Mesodermal cell (in vitro differentiated cells): ENCODE results near the gene COL13A1.

Experiments used
- H3K27ac ChIP-seq: 2 replicates; pipeline ENCODE4 v1.7.0; 2013; ENCODE audit warnings: mild to moderate bottlenecking, low read depth, low read length, moderate library complexity; ENCODE audit not compliant: severe bottlenecking
- H3K36me3 ChIP-seq: 2 replicates; pipeline ENCODE4 v1.7.1; 2013; ENCODE audit warnings: mild to moderate bottlenecking, low read length, moderate library complexity; ENCODE audit not compliant: control insufficient read depth, insufficient read depth
- H3K4me1 ChIP-seq: one replicate; pipeline ENCODE4 v1.7.1; 2013; ENCODE audit warnings: mild to moderate bottlenecking, low read length; ENCODE audit not compliant: insufficient read depth, control insufficient read depth, poor library complexity, severe bottlenecking
- H3K4me3 ChIP-seq: 2 replicates; pipeline ENCODE4 v1.7.0; 2013; ENCODE audit warnings: low read length, control low read depth, mild to moderate bottlenecking; ENCODE audit not compliant: insufficient read depth, poor library complexity, severe bottlenecking; ENCODE audit errors: extremely low read depth
- H3K9me3 ChIP-seq: 2 replicates; pipeline ENCODE4 v1.7.1; 2013; ENCODE audit warnings: mild to moderate bottlenecking, low read length, moderate library complexity; ENCODE audit not compliant: control insufficient read depth
- WGBS, 2 experiments: methylation state at CpG; one replicate each; pipeline ENCODE4 v1.1.5; 2013; ENCODE audit warnings: missing lambda C conversion rate in 2 of 2; ENCODE audit not compliant: insufficient coverage in 2 of 2; 5-methylcytosine and 5-hydroxymethylcytosine counted together

The COL13A1 gene

GRCh38 chr10:69767793-69768192, 33.9 kb upstream of the COL13A1 start:
- WGBS, 2 experiments: 92 to 94% methylated on average over 2 to 4 of the region's 4 CpGs

GRCh38 chr10:69768386-69768785, 33.3 kb upstream of the COL13A1 start:
- H3K36me3 ChIP-seq: no peaks in the 10 kb centered on the region
- WGBS, 2 experiments: 92 to 100% methylated on average over 1 to 5 of the region's 5 CpGs
- no peak overlapping the region for H3K4me3 ChIP-seq
- peaks cover 15% of the 10 kb centered on the region for H3K4me1 ChIP-seq
- no peak overlapping the region for H3K27ac ChIP-seq
- no peaks in the 10 kb centered on the region for H3K9me3 ChIP-seq

More at GRCh38 chr10:69767793-69768192, 33.9 kb upstream of the COL13A1 start:
- Histone ChIP-seq H3K9me3 (no peaks in the 10 kb centered on the region), H3K4me3 (no peak overlapping the region), H3K27ac (no peak overlapping the region), H3K4me1 (peaks cover 15% of the 10 kb centered on the region), H3K36me3 (no peaks in the 10 kb centered on the region)

GRCh38 chr10:69769395-69769992, 32.2 kb upstream of the COL13A1 start:
- no peaks in the 10 kb centered on the region for H3K36me3 ChIP-seq
- H3K9me3 ChIP-seq: no peaks in the 10 kb centered on the region
- no peak overlapping the region for H3K4me3 ChIP-seq
- WGBS, 2 experiments: 40 to 47% methylated on average over 7 to 9 of the region's 10 CpGs
- peak overlapping the region; percentile 76 for H3K27ac ChIP-seq
- peaks cover 15% of the 10 kb centered on the region for H3K4me1 ChIP-seq

- Histone ChIP-seq H3K27ac (no peak overlapping the region), H3K4me3 (no peak overlapping the region), H3K9me3 (no peaks in the 10 kb centered on the region), H3K4me1 (peaks cover 15% of the 10 kb centered on the region), H3K36me3 (no peaks in the 10 kb centered on the region)
- 94 to 96% methylated on average over 7 of the region's 8 CpGs for WGBS, 2 experiments
Measured at GRCh38 chr10:69772933-69773704, 28.6 kb upstream of the COL13A1 start.

GRCh38 chr10:69774596-69774995, 27.1 kb upstream of the COL13A1 start:
- Histone ChIP-seq H3K36me3 (no peaks in the 10 kb centered on the region), H3K4me1 (peaks cover 4% of the 10 kb centered on the region), H3K27ac (no peak overlapping the region), H3K4me3 (no peak overlapping the region), H3K9me3 (no peaks in the 10 kb centered on the region)
- 67 to 93% methylated on average over 1 to 2 of the region's 2 CpGs for WGBS, 2 experiments

GRCh38 chr10:69780077-69780476, 21.6 kb upstream of the COL13A1 start:
- H3K4me1 ChIP-seq: no peaks in the 10 kb centered on the region
- no peaks in the 10 kb centered on the region for H3K36me3 ChIP-seq
- H3K4me3 ChIP-seq: no peak overlapping the region
- no peak overlapping the region for H3K27ac ChIP-seq
- no peaks in the 10 kb centered on the region for H3K9me3 ChIP-seq
- WGBS, 2 experiments: 88 to 93% methylated on average over 5 of the region's 5 CpGs

- Histone ChIP-seq H3K27ac (no peak overlapping the region), H3K36me3 (no peaks in the 10 kb centered on the region), H3K9me3 (no peaks in the 10 kb centered on the region), H3K4me1 (no peaks in the 10 kb centered on the region), H3K4me3 (no peak overlapping the region)
- WGBS, 2 experiments: no CpG with 5 or more reads among the region's 3 CpGs
Measured at GRCh38 chr10:69781576-69781975, 20.1 kb upstream of the COL13A1 start.

GRCh38 chr10:69783515-69783914, 18.2 kb upstream of the COL13A1 start:
- H3K27ac ChIP-seq: no peak overlapping the region

GRCh38 chr10:69786791-69787190, 14.9 kb upstream of the COL13A1 start:
- 80% methylated on average over 1 of the region's 1 CpG for WGBS, 2 experiments
- no peak overlapping the region for H3K4me3 ChIP-seq
- no peaks in the 10 kb centered on the region for H3K9me3 ChIP-seq
- H3K27ac ChIP-seq: no peak overlapping the region
- no peaks in the 10 kb centered on the region for H3K4me1 ChIP-seq
- H3K36me3 ChIP-seq: no peaks in the 10 kb centered on the region

More at GRCh38 chr10:69783515-69783914, 18.2 kb upstream of the COL13A1 start:
- Histone ChIP-seq H3K4me1 (no peaks in the 10 kb centered on the region), H3K4me3 (no peak overlapping the region), H3K36me3 (no peaks in the 10 kb centered on the region), H3K9me3 (no peaks in the 10 kb centered on the region)
- WGBS, 2 experiments: 71 to 100% methylated on average over 1 to 2 of the region's 2 CpGs

GRCh38 chr10:69787681-69788080, 14.0 kb upstream of the COL13A1 start:
- H3K4me3 ChIP-seq: no peak overlapping the region
- H3K9me3 ChIP-seq: no peaks in the 10 kb centered on the region
- H3K27ac ChIP-seq: no peak overlapping the region
- H3K4me1 ChIP-seq: no peaks in the 10 kb centered on the region
- no peaks in the 10 kb centered on the region for H3K36me3 ChIP-seq
- 89 to 95% methylated on average over 5 of the region's 6 CpGs for WGBS, 2 experiments

GRCh38 chr10:69789164-69789576, 12.5 kb upstream of the COL13A1 start:
- Histone ChIP-seq H3K9me3 (no peaks in the 10 kb centered on the region), H3K36me3 (no peaks in the 10 kb centered on the region), H3K27ac (no peak overlapping the region), H3K4me3 (no peak overlapping the region), H3K4me1 (no peaks in the 10 kb centered on the region)
- 51 to 60% methylated on average over 3 of the region's 4 CpGs for WGBS, 2 experiments
